ENCODE results near the gene PSMD8.

DNA sequence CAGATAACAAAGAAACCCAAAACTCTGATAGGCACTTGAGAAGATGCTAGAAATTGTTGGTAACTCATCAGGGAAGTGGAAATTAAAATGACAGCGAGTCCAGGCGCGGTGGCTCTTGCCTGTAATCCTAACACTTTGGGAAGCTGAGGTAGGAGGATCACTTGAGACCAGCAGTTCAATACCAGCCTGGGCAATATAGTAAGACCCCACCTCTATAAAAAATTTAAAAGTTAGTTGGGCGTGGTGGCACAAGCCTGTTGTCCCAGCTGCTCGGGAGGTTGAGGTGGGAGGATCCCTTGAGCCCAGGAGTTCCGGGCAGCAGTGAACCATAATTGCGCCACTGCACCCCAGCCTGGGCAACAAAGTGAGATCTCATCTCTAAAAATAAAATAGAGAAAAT, 56.6 kb downstream of the PSMD8 start:
- TF ChIP-seq, protein P1, sequence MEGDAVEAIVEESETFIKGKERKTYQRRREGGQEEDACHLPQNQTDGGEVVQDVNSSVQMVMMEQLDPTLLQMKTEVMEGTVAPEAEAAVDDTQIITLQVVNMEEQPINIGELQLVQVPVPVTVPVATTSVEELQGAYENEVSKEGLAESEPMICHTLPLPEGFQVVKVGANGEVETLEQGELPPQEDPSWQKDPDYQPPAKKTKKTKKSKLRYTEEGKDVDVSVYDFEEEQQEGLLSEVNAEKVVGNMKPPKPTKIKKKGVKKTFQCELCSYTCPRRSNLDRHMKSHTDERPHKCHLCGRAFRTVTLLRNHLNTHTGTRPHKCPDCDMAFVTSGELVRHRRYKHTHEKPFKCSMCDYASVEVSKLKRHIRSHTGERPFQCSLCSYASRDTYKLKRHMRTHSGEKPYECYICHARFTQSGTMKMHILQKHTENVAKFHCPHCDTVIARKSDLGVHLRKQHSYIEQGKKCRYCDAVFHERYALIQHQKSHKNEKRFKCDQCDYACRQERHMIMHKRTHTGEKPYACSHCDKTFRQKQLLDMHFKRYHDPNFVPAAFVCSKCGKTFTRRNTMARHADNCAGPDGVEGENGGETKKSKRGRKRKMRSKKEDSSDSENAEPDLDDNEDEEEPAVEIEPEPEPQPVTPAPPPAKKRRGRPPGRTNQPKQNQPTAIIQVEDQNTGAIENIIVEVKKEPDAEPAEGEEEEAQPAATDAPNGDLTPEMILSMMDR (IDR thresholded peaks at IDR 0.05), result no peak
- no peak for TF ChIP-seq POLR2A (IDR thresholded peaks at IDR 0.05)

All from heart left ventricle (tissue), 13 donors.